ENCODE data around the gene VSTM1.

The VSTM1 gene

GRCh38 chr19:54009440-54009839, 54.3 kb downstream of the VSTM1 start:
- DNase-seq, result no peak

- DNase-seq, result no peak
These were observed 61.0 kb downstream of the VSTM1 start for GRCh38 chr19:54002495-54003315.

- no peak for DNase-seq
These were observed 62.2 kb downstream of the VSTM1 start for GRCh38 chr19:54001496-54001895.

GRCh38 chr19:53999694-54000093, 64.0 kb downstream of the VSTM1 start:
- DNase-seq, result no peak

GRCh38 chr19:53998223-53998622, 65.5 kb downstream of the VSTM1 start:
- DNase-seq, result no peak

GRCh38 chr19:53994811-53995210, 68.9 kb downstream of the VSTM1 start:
- no peak for DNase-seq

GRCh38 chr19:53993448-53993847, 70.2 kb downstream of the VSTM1 start:
- DNase-seq, result no peak

GRCh38 chr19:53992815-53993214, 70.9 kb downstream of the VSTM1 start:
- DNase-seq, result no peak

GRCh38 chr19:53992211-53992610, 71.5 kb downstream of the VSTM1 start:
- DNase-seq, result no peak

- DNase-seq, result no peak
These were observed 72.2 kb downstream of the VSTM1 start, which contains the start of gene CACNG6 for GRCh38 chr19:53991224-53992113. TSS of gene CACNG6 (plus strand) at chr19:53991637. CDS start at chr19:53992878, 1,241 bp downstream.
